ENCODE results near the gene UBALD1. TPM values are rescaled to one million over a fixed set of nuclear protein-coding genes. Genes with fewer than 3 reads are reported as not detected.

Gene UBALD1
- total and polyA plus RNA-seq, 10 of the 15 experiments (the other 5 are each of a cell fraction or from before 2014, with no cell fraction given), result 0.05 to 32.7 (median 5.1) TPM

GRCh38 chr16:4576008-4576407 is 38.7 kb downstream of the UBALD1 start:
- 73% methylated on average over 12 of the region's 15 CpGs for WGBS (ENCODE audit: insufficient coverage, insufficient replicate concordance, low lambda C conversion rate, missing lambda C conversion rate)
- no peak for ATAC-seq
- RAD21 ChIA-PET (ENCODE audit: unreplicated experiment), result no interaction called here

More at GRCh38 chr16:4576008-4576407, 38.7 kb downstream of the UBALD1 start:
- no peak for FAIRE-seq
- Histone ChIP-seq H3K9ac (ENCODE audit: control insufficient read depth, insufficient read depth, low read length) (no peak overlapping the region), H3K79me2 (ENCODE audit: control insufficient read depth, insufficient read depth, low read length) (no peaks in the 10 kb centered on the region), H3K4me2 (ENCODE audit: control insufficient read depth, insufficient read depth) (no peak overlapping the region), H3K27me3 (replicated peaks in 1 of 2; ENCODE audit: control insufficient read depth in 2 of 2, insufficient read depth in 2 of 2, low read length in 1 of 2) (no peaks in the 10 kb centered on the region; a peak in 1 of 4 replicates), H3K4me3 (no peak overlapping the region), H3K36me3 (ENCODE audit: control insufficient read depth in 2 of 2, insufficient read depth in 2 of 2, low read length in 1 of 2) (no peaks in the 10 kb centered on the region), H3K27ac (ENCODE audit: control insufficient read depth, insufficient read depth) (no peak overlapping the region), H3K9me3 (replicated peaks; ENCODE audit: control insufficient read depth, insufficient read depth, low read length) (no peaks in the 10 kb centered on the region), H4K20me1 (ENCODE audit: control insufficient read depth, insufficient read depth) (no peaks in the 10 kb centered on the region), H3K4me1 (ENCODE audit: control insufficient read depth, insufficient read depth, low read length) (no peaks in the 10 kb centered on the region), H2AFZ (ENCODE audit: control insufficient read depth, low read depth, low read length) (no peak overlapping the region)
- TF ChIP-seq, protein P1, sequence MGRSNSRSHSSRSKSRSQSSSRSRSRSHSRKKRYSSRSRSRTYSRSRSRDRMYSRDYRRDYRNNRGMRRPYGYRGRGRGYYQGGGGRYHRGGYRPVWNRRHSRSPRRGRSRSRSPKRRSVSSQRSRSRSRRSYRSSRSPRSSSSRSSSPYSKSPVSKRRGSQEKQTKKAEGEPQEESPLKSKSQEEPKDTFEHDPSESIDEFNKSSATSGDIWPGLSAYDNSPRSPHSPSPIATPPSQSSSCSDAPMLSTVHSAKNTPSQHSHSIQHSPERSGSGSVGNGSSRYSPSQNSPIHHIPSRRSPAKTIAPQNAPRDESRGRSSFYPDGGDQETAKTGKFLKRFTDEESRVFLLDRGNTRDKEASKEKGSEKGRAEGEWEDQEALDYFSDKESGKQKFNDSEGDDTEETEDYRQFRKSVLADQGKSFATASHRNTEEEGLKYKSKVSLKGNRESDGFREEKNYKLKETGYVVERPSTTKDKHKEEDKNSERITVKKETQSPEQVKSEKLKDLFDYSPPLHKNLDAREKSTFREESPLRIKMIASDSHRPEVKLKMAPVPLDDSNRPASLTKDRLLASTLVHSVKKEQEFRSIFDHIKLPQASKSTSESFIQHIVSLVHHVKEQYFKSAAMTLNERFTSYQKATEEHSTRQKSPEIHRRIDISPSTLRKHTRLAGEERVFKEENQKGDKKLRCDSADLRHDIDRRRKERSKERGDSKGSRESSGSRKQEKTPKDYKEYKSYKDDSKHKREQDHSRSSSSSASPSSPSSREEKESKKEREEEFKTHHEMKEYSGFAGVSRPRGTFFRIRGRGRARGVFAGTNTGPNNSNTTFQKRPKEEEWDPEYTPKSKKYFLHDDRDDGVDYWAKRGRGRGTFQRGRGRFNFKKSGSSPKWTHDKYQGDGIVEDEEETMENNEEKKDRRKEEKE (IDR thresholded peaks at IDR 0.05), result no peak
- TF ChIP-seq TCF7 (IDR thresholded peaks at IDR 0.05; ENCODE audit: borderline replicate concordance) (no peak), NR2C2 (IDR thresholded peaks at IDR 0.05; ENCODE audit: borderline replicate concordance, control insufficient read depth, insufficient read length, low read depth) (no peak), MEF2A (IDR thresholded peaks at IDR 0.05; ENCODE audit: insufficient read depth, low read depth, low read length) (no peak), SRF (IDR thresholded peaks at IDR 0.05; ENCODE audit: low read depth in 2 of 2, low read length in 2 of 2) (no peak), SP1 (IDR thresholded peaks at IDR 0.05; ENCODE audit: low read depth, low read length) (no peak), SMAD5 (IDR thresholded peaks at IDR 0.05; ENCODE audit: low read depth) (no peak)
- DNase-seq (ENCODE audit: low read depth, low spot score), result no peak
- BruUV-seq (replicated peaks), result no TSS peak
- ChIA-PET SMC1A (ENCODE audit: uncharacterized antibody, unreplicated experiment) (no interaction called here), POLR2A (no interaction called here), CTCF (no interaction called here)
- intact Hi-C loops (cut with micrococcal nuclease; ENCODE audit: unreplicated experiment) (no loop called here), in situ Hi-C loops (cut with MboI) (no loop called here)

All from GM12878 (cell line).